Thyroid gland (tissue), 4 donors: ENCODE results near the gene PTPRN2.

Experiments
- CTCF ChIP-seq, 6 experiments: fragments of 200-600 bp in 3 of 6; fragments of 450-650 bp in 3 of 6; sonication (generic) in 3 of 6; IDR thresholded peaks; one replicate each; pipeline ENCODE4 v1.5.1; 2016 to 2019; ENCODE audit warnings: antibody characterized with exemption in 6 of 6, mild to moderate bottlenecking in 2 of 6, inconsistent platforms in 1 of 6, moderate library complexity in 1 of 6
- POLR2A ChIP-seq, 2 donors: fragments of 450-650 bp; IDR thresholded peaks; one replicate each; pipeline ENCODE4 v1.6.1; 2017; ENCODE audit warnings: antibody characterized with exemption in 2 of 2, mild to moderate bottlenecking in 2 of 2, moderate library complexity in 1 of 2

GRCh38 chr7:158017111-158018097 is 570.2 kb downstream of the PTPRN2 start:
- no peak for TF ChIP-seq CTCF (IDR thresholded peaks at IDR 0.05)
- TF ChIP-seq POLR2A (IDR thresholded peaks at IDR 0.05): no peak
